Spleen (tissue), 7 donors: ENCODE results near the gene RNASE13.

Experiments used
- CTCF ChIP-seq, 11 experiments: fragments of 200-600 bp in 7 of 11; fragments of 450-650 bp in 4 of 11; sonication (generic) in 4 of 11; IDR thresholded peaks in 8 of 11; conservative IDR thresholded peaks in 3 of 11; 1 replicate in 7 of 11; 2 replicates in 4 of 11; pipeline versions ENCODE4 v1.4.0 to v1.8.0; 2016 to 2021; ENCODE audit warnings: antibody characterized with exemption in 11 of 11, inconsistent platforms in 4 of 11, mild to moderate bottlenecking in 1 of 11
- POLR2A ChIP-seq, 3 donors: fragments of 450-650 bp; IDR thresholded peaks; one replicate each; pipeline ENCODE4 v1.5.1; 2017; ENCODE audit warnings: antibody characterized with exemption in 3 of 3, mild to moderate bottlenecking in 1 of 3
- donor health status: DM: no; HTN: no; CAD: no; lungs with moderate emphysema.
- donor health status: DM: no; HTN: no; CAD: no.
- donor health status: DM: no; HTN: no; CAD: no.

DNA sequence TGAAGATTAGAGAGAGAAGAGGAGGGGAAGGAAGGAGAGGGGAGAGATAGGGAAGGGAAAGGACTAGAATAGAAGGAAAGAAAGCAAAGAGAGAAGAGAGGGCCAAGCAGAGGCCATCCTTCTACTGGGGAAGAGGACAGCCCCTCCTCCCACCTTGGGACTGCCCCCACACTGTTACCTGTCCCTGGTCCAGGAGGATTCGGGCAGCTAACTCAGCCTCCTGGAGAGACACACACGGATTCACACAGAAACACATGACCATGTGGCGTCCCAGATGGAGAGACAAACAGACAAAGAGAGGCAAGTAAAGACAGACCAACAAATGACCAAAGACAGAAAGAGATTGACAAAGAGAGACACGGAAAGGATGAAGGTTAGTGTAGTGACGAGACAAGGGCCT is 11.9 kb downstream of the RNASE13 start:
- TF ChIP-seq CTCF (IDR thresholded peaks at IDR 0.05 in 8 of 11, conservative IDR thresholded peaks at IDR 0.05 in 3 of 11), result no peak
- no peak for TF ChIP-seq POLR2A (IDR thresholded peaks at IDR 0.05)
